Right ventricle myocardium superior (tissue), 1 donor: ENCODE data around the gene NKX1-1. TPM values are rescaled to one million over a fixed set of nuclear protein-coding genes. Genes with fewer than 3 reads are reported as not detected.
A peak's percentile ranks its signal among the peaks of the same experiment; 100 is the strongest.

Source experiments
- ATAC-seq: fragments of 200-7000 bp; cut with Tn5 transposase; one replicate; pipeline ENCODE4 v1.9.1; 2020; ENCODE audit warnings: mild to moderate bottlenecking; ENCODE audit not compliant: poor library complexity
- DNase-seq: peaks from one replicate; pipeline ENCODE4 v3.0.0-alpha.2; 2020
- intact Hi-C: fragments of 100-400 bp; cut with DNase I; formaldehyde crosslinking; loops from one replicate; pipeline ENCODE4 v1.11.2; 2022
- total RNA-seq: library from RNA; stranded (reverse); fragmentation: NEBNext Ultra II Directional; extraction: Animal tissue kit (Norgen Biotek cat#: 25700); gene quantifications from one replicate; pipeline ENCODE4 v1.2.1, GENCODE V29; 2021
- donor health status: DM: no; HTN: yes; CAD: no; lungs with severe emphysema.

Gene NKX1-1
- total RNA-seq, 1 donor from 2014 or later = not detected

GRCh38 chr4:1407657-1408333 lies 1.6 kb upstream of the NKX1-1 start:
- DNase-seq (peak; percentile 30), ATAC-seq (no peak)

GRCh38 chr4:1406981-1407656 lies 877 bp upstream of the NKX1-1 start:
- intact Hi-C loops = no loop called here
- DNase-seq (peak; percentile 24), ATAC-seq (no peak)

More at GRCh38 chr4:1407657-1408333, 1.6 kb upstream of the NKX1-1 start:
- intact Hi-C loops = no loop called here

DNA sequence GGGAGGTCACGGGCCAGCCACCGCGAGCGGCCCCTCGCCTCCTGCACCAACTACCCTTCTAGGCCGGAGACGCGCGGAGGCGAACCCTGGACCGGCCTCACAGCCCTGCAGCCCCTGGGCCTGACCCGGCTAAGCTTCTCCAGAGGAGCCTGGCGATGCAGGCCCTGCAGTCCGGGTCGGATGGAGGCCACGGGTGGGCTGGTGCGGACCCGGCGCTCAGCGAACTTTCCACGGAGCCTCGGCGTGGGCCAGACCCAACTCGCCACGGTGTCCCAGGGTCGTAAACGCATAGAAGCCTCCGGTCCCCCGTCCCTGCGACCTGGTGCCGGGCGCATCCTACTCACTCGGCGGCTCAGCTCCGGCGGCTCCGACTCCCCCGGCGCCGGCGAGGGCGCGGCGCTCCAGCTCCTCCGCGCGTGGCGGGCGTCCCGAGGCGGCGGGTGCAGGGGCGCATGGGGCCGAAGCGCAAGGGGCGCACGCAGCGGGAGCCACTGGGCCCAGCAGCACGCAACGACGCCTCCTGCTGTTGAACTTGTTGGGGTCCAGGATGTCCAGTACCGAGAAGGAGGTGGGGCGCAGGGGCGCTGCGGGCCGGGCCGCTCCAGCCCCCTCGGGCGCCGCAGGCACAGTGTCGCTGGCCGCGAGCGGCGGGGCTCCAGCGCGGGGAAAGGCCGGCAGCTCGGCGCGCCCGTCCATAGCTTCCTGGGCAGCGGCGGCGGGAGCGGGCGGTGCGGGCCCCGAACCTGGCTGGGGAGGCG lies 427 bp downstream of the NKX1-1 start:
- ATAC-seq = no peak
- intact Hi-C loops = no loop called here
- DNase-seq = peak; percentile 23

DNA sequence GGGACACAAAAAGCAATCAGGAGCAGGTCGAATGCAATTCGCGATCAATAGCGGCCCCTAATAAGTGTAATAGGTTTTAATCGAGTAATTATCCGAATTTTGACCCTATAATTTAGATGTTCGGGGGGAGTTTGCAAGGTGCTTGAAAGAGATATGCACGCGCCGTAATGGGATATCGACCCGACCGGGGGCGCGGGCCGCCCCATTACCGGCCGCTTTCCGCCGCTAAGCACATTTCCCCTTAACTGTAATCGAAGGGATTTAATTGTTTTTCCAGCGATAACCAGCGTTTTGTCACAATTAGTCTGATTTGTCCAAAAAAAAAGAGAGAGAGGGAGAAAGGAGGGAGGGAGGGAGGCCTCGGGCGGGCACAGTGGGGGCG lies 997 bp downstream of the NKX1-1 start:
- intact Hi-C loops = no loop called here
- DNase-seq = no peak
- no peak for ATAC-seq

DNA sequence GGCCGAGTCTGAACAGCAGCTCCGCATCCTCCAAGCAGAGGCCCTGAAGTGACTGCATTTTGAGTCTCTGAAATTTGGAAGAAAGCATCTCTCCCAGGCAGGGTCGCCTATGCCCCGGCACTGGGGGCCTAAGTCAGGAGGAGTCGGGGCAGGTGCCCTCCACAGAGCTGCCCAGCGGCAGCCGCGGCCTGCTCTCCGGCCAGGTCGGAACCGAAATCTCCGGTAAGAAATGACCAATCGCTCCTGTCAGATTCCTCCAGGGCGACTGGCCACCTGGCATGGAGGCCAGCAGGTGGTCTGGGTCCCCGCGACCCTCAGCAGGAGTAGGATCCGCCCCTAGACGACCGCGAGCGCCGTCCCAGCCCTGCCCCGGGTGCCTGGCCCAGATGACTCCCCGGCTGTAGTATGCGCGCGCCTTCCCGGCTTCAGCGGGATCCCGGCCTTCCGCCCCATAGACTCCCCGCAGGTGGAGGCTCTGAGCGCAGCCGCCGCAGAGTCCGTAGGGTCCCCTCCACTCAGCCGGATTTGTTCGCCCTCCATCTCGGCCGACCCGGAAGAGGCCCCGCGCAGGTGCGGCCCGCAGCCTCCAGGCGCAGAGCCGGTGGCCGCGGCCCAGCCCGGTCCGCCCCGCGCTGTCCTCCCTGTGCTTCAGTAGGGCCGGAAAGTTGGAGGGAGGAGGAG lies 1.5 kb downstream of the NKX1-1 start:
- DNase-seq (peak; percentile 20), ATAC-seq (no peak)
- intact Hi-C loops = no loop called here

DNA sequence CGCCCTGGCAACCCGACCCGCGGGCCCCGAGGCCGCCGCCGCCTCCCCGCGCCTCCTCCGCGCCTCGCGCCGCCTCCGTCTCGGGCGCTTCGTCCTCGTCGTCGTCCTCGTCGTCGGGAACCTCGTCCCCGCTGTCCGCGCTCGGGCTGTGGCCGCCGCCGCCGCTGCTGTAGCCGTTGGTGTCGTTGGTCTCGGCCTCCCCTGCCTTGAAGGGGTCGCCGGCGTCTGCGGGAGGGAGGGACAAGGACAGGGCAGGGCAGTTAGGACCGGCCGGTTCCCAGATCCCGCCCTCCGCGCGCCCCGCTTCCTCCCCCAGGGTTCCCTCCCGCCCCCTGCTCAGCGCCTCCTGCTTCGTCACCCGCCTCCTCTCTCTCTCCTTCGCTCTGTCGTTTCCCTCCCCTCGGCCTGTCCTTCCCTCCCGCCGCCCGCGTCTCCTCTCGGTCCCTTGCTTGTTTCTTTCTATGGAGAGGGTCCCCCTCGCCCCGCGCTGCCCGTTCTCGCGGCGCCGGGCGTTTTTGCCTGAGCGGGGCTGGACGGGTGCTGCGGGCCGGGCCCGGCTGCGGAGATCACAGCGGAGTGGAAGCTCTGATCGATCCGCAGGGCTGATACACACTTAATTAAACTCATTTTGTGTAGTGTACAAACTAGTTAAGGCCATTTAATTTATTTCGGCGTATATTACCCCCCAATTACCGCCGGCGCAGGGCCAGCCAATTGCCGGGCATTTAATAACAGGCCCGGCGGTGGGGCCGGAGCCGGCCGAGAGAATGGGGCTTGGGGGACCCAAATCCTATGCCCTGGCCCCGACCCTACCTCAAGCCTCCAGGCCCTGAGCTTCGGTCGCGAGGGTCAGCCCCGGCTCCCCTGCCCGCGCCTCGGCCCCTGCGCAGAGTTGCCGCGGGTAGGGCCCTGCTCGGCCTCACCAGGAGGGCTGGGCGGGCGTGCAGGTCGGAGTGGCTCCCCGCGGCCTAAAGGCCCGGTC lies 2.4 kb downstream of the NKX1-1 start:
- intact Hi-C loops = no loop called here
- DNase-seq = peak; percentile 35
- ATAC-seq = no peak

DNA sequence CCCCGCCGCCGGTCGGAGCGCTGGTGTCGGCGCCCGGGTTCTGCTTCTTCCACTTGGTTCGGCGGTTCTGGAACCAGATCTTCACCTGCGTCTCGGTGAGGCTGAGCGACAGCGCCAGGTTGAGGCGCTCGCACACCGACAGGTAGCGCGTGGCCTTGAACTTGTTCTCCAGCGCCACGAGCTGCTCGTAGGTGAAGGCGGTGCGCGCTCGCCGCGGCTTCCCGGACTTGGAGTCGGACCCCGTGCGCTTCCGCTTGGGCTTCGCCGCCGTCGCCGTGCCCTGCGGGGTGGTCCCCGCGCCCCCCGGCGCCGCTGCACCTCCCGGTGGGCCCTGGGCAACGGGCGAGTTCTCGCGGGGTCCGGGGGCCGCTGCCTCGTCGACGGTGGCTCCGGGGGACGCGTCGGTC lies 3.1 kb downstream of the NKX1-1 start:
- intact Hi-C loops = no loop called here
- ATAC-seq (no peak), DNase-seq (peak; percentile 26)

DNA sequence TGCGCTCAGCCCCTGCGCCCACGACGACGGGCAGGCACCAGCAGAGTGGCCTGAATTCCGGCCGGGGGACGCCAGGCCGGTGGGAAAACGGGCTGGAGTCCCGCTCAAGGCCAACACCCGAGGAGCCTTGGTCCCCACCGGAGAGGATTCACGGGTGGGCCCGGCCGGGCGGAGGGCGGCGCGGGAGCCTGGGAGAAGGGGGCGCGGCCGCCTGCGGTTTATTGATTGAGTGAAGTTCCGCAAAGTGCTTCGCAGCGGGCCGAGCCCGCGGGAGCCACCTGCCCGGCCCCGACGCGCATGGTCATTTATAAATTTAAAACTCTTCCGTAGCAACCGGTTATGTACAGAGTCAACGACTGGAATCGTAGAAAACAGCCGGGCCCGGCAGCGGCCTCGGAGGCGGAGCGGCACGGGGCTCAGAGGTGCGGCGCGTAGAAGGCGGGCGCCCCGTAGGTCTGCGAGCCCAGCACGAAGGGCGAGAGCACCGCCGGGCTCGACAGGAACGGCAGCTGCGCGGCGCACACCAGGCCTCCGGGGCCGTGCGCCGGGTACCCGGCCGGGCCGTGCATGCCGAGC lies 3.6 kb downstream of the NKX1-1 start:
- ATAC-seq (no peak), DNase-seq (peak; percentile 32)

DNA sequence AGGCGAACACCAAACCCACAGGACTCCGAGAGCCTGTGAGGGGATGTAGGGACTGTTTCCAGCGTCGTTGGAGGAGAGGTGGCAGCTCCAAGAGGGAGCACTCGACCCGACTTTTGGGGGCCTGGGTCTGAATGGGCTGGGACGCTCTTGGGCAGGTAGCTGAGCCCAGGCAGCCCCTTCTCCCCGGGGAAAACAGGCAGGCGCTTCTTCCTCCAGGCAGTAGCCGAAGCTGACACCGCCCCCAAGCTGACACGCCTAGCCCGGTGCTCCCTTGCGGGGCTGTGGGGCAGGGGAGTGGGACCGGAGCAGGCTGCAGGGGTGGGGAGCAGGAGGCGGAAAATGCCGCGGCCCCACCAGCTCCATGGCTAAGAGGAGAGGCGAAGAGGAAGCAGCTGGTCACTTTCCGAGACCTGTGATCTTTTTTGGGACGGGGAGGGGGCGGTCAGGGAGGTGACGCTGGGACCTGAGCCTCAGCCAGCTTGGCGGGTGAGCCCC lies 4.2 kb downstream of the NKX1-1 start:
- intact Hi-C loops = no loop called here
- ATAC-seq (no peak), DNase-seq (peak; percentile 34)

More for the DNA sequence above, 3.6 kb downstream of the NKX1-1 start:
- intact Hi-C loops = no loop called here

- intact Hi-C loops = no loop called here
- ATAC-seq (no peak), DNase-seq (peak; percentile 24)
Measured at GRCh38 chr4:1401409-1402020, 4.7 kb downstream of the NKX1-1 start.

- DNase-seq (peak; percentile 17), ATAC-seq (no peak)
- intact Hi-C loops = no loop called here
Measured at GRCh38 chr4:1400831-1401408, 5.3 kb downstream of the NKX1-1 start.

- ATAC-seq (no peak), DNase-seq (peak; percentile 36)
Measured at GRCh38 chr4:1400191-1400805, 5.9 kb downstream of the NKX1-1 start.

GRCh38 chr4:1399508-1400190 lies 6.6 kb downstream of the NKX1-1 start:
- intact Hi-C loops = no loop called here
- DNase-seq = peak; percentile 17

More at GRCh38 chr4:1400191-1400805, 5.9 kb downstream of the NKX1-1 start:
- intact Hi-C loops = no loop called here

GRCh38 chr4:1398681-1399507 lies 7.3 kb downstream of the NKX1-1 start:
- DNase-seq = peak; percentile 19
- intact Hi-C loops = no loop called here
- no peak for ATAC-seq

More at GRCh38 chr4:1399508-1400190, 6.6 kb downstream of the NKX1-1 start:
- no peak for ATAC-seq
